HG02642 (cell line): Measurements from ENCODE around the gene SKI.

Experiments used
- ATAC-seq: cut with Tn5 transposase; IDR thresholded peaks from one replicate; pipeline ENCODE4 v1.9.1; 2021; ENCODE audit warnings: mild to moderate bottlenecking; ENCODE audit not compliant: unreplicated experiment, poor library complexity

SKI gene

GRCh38 chr1:2193514-2194281 lies 34.4 kb upstream of the SKI start:
- ATAC-seq: no peak

- ATAC-seq: peak; percentile 53
These were observed 33.7 kb upstream of the SKI start, which contains the start of gene FAAP20 for GRCh38 chr1:2194319-2194897. FAAP20 (minus strand) TSS chr1:2194772; CDS start chr1:2194749, 23 bp downstream.

DNA sequence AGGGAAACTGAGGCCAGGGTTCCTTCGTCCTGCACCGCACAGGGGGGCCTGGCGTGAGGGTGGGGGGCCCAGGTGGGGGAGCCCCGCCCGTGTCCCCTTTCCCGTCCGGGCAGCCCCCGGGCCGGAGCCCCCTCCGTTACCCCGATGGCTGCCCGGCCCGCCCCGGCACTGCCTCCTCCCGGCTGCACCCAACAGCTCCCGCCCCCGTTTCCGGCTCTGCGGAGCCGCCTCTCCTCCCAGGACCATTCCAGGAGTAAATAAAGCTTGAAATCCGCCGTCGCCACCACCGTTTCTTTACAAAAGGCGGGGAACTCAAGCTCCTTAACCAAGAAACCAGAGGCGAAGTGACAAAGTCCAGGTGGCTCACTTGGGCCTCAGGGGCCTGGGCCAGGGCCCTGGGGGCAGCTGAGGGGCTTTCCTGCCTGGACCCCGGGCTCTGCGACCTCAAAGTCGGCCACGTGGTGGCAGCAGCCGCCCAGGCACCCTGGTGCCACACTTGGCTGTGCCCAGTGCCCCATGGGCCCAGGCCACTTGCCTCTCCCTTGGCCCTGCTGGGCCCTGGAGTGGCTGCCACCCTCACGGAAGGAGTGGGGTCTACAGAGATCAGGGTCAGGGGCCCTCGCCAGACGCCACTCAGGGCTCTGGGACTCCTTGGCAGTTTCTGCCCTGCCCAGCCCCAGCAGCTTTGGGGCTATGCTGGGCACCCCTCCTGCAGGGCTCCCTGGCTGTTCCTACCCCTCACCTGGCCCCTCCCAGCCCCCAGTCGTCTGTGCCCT lies 33.0 kb upstream of the SKI start:
- ATAC-seq: peak; percentile 64

DNA sequence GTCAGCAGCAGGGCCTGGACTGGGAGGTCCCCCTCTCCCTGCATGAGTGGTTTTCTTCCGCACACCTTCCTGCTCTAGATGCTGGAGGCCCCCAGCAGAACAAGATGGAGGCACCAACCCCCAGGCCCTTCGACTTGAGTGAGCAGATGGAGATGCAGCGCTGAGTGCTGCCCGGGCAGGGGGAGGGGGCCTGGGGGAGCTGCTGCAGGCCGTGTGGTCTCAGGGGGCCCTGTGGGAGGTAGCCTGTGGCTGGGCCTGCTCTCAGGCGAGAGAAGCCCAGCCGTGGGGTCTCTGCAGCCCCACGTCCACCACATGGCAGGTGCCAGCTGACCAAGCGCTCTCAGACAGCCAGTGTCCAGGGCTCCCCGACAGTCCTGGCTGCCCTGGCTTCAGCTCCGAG lies 32.3 kb upstream of the SKI start:
- no peak for ATAC-seq

DNA sequence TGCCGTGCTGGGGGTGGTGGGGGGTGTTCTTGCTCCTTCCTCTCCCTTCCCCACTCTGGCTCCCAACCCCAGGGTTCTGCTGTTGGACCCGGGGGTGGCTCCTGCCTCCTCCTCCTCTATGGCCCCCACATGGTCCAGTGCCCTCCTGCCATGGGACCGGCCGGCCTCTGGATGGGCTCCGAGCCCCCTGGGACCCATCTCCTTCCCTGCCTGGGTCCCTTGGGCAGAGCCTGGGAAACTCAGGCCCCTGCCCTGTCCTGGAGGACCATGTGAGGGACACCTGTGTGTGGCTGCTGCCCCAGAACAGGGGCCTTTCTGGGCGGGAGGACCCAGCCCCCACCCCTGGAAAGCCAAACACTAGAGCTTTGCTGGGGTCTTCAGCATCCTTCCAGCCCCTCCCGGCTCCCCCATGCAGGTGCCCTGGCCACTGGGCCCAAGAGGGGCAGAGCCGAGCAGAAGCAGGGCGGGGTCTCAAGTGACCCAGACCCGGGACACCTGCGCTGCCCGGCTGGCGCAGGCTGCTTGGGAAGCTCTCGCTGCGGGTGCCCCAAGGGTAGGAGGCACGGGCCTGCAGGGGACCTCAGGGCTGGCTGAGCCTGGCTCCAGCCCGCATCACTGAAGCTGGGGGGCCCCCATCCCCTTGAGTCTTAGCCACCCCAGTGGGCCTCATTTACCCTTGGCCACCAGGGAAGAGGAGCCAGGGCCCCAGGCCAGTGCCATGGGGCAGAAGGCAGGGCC lies 31.0 kb upstream of the SKI start:
- no peak for ATAC-seq

DNA sequence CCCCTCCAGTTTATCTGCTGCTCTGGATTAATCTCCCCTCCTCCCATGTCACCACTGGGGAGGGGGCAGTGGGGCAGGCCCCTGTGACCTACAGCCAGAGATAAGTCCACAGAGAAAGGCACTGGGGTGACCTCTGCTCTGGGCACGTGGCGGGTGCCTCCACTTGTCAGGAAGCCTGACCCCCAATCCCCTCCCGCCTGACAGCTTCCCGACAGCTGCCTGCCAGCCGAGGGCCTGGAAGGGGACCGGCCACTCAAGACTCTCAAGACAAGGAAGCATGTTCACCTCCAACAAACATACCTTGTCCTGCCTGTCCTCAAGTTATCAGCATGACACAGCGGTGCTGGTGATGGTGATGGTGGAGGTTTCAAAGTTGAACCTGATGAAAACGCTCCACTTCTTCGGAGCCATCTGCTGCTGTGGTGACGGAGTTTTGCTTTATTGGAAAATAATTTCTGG lies 30.4 kb upstream of the SKI start:
- ATAC-seq: no peak

GRCh38 chr1:2198571-2198970 lies 29.5 kb upstream of the SKI start:
- no peak for ATAC-seq

DNA sequence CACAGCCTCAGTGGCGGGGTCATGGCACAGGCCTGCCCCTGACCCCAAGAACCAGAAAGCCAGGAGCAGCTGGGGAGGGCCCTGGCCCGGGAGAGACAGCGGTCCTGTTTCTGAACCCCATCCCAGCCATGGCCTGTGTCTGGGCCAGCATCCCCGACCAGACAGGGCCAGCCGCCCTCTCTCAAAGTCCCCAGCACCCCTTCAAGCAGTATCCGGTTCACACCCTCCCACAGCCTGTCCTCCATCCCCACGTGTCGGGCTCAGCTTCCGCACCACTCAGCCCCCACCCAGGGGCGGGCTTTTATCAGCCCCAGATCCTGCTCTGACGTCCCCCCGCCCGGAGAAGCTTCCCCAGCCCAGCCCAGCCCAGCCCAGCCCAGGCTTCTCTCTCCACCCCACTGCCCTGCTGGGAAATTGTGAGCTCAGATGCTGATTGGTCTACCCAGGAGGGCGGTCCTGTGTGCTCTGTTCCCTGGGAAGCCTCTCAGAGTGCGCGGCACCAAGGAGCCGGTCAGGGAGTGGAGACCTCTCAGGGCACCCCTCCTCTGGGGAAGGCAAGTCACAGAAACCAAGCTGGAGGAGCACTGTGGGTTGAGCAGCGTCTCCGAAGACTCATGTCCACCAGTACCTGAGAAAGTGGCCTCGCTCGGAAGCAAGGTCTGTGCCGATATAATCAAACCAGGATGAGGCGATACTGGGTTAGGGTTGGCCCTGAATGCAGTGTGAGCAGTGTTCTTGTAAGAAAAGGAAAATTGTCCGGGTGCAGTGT lies 28.9 kb upstream of the SKI start:
- ATAC-seq: no peak

- ATAC-seq: no peak
These were observed 27.7 kb upstream of the SKI start for GRCh38 chr1:2200308-2200943.

DNA sequence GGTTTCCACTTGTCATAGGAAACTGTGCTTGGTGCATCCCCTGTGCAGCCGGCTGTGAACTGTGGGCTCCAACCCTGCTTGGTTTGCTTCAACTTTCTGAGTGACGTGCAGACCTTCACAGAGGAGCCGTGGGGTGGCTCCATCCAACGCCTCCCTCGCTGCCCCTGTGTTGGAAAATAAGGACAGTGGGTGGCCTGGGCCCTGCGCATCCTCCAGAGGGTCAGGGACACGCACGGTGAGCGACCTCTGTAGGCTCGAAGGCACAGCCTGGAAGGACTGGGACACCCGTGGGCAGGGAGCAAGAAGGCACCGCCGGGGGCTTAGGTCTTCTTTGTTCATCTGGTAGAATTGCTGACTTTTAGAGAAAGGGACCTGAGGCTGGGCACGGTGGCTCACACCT lies 27.1 kb upstream of the SKI start:
- ATAC-seq: no peak

DNA sequence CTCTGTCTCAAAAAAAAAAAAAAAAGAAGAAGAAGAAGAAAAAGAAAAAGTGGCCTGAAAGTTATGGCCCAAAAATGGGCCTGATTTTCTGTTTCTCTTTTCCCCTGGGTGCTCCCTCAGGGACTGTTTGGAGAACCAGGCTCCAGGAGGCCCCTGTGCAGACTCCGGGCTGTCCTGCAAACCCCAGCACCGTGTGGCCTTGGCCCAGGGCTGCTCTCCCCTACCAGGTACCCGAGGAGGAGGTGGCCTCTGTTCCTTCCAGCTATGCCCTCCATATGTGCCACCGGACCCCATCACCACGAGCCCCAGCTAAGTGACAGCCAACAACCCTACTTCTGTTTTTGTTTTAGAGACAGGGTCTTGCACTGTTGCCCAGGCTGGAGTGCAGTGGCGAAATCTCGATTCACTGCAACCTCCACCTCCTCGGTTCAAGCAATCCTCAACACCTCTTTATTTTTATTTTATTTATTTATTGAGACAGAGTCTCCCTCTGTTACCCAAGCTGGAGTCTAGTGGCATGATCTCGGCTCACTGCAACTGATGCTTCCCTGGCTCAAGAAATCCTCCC lies 26.0 kb upstream of the SKI start:
- no peak for ATAC-seq

DNA sequence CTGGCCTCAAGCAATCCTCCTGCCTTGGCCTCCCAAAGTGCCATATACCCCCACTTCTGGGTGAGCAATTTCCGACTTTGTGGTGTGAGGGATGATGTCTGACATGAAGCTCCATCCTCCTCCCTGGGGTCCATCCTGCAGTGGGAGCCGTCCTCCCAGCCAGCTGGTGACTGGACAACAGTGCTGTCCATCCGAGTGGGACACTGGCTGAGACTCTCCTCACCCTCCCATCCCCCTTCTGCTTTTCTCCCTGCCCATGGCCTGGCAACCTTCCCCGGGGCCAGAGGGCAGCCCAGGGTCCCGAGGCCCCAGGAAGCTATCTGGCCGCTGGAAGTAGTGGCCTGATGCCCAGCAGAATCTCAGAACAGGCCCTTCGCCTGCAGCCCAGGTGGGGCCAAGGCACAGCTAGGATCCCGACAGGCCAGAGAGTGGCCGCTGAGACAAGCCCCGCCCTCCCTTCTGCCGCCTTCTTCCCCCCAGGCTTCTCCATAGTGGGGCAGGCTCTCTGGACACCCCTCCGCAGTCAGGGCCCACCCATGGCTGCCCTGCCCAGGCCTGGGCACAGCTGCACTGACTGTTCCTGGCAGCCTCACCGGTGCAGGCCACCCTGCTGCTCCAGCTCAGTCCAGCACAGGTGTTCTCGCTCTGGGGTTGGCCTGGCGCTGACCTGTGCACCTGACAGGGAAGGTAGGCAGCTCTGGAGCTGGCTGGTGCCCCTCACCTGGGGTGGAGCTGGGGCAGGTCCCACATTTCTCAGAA lies 25.1 kb upstream of the SKI start:
- ATAC-seq: no peak

GRCh38 chr1:2203671-2204414 lies 24.3 kb upstream of the SKI start:
- ATAC-seq: no peak

GRCh38 chr1:2204415-2205190 lies 23.5 kb upstream of the SKI start:
- ATAC-seq: peak; percentile 41

DNA sequence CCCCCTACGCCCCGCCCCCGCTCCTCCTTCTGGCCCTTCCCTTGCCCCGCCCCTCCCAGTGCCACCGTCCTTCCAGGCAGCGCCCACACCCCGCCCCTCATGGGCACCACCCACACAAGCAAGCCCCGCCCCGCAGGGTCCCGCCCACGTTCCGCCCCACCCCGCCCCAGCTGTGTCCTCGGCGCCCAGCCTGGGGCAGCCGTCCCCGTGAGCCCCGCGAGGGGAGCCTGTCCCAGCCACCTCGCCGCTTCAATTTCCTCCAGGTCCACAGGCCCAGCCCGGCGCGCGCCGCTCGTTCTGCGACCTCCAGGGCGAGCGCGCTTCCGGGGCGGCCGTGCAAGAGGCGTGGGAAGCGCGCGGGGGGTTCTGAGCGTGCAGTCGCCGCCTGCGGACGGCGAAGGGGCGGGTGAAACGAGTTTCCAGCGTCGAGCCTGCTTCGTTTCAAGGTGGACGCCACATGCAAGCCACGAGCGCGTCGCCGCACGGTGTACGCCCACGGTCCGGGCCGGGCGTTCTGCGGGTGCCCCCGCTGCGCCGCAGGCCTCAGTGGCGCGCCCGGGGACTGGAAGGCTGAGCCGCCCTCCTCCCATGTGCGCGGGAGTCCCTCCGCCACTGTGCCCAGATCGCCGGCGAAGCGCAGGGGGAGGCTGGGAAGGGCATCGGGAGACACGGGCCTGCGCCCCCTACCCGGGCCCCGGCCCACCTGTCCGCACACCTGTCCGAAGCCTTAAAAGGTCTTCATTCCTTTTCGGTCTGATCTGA lies 22.7 kb upstream of the SKI start:
- ATAC-seq: peak; percentile 74

GRCh38 chr1:2206813-2207487 lies 21.2 kb upstream of the SKI start:
- ATAC-seq: no peak
